ENCODE measurements around the gene HOXD13.

- TF ChIP-seq TAF1 (IDR thresholded peaks at IDR 0.05; ENCODE audit: borderline replicate concordance, insufficient read depth, low read length) (no peak), REST (IDR thresholded peaks at IDR 0.05; ENCODE audit: insufficient read depth in 1 of 2, low read depth in 2 of 2, low read length in 2 of 2) (no peak), POLR2AphosphoS5 (IDR thresholded peaks at IDR 0.05; ENCODE audit: low read depth, low read length) (no peak), SIN3A (IDR thresholded peaks at IDR 0.05; ENCODE audit: borderline replicate concordance, insufficient read depth, low read length) (no peak)
Measured at GRCh38 chr2:176056406-176056805, 36.1 kb upstream of the HOXD13 start.

Data from PFSK-1 (cell line).